Spleen (tissue), 7 donors: ENCODE results near the gene FOXP1.

ENCODE experiments used
- POLR2A ChIP-seq, 3 donors: fragments of 450-650 bp; IDR thresholded peaks; one replicate each; pipeline ENCODE4 v1.5.1; 2017; ENCODE audit warnings: antibody characterized with exemption in 3 of 3, mild to moderate bottlenecking in 1 of 3
- POLR2AphosphoS5 ChIP-seq, 3 donors: sonication (generic); formaldehyde crosslinking; IDR thresholded peaks; one replicate each; pipeline ENCODE4 v1.5.1; 2017; ENCODE audit warnings: antibody characterized with exemption in 3 of 3
- TF ChIP-seq, protein P1 (sequence below), 11 experiments: fragments of 200-600 bp in 7 of 11; fragments of 450-650 bp in 4 of 11; sonication (generic) in 4 of 11; IDR thresholded peaks in 8 of 11; conservative IDR thresholded peaks in 3 of 11; 1 replicate in 7 of 11; 2 replicates in 4 of 11; pipeline versions ENCODE4 v1.4.0 to v1.8.0; 2016 to 2021; ENCODE audit warnings: antibody characterized with exemption in 11 of 11, inconsistent platforms in 4 of 11, mild to moderate bottlenecking in 1 of 11
- donor health status: DM: no; HTN: no; CAD: no; lungs with moderate emphysema.
- donor health status: DM: no; HTN: no; CAD: no.
- donor health status: DM: no; HTN: no; CAD: no.

DNA sequence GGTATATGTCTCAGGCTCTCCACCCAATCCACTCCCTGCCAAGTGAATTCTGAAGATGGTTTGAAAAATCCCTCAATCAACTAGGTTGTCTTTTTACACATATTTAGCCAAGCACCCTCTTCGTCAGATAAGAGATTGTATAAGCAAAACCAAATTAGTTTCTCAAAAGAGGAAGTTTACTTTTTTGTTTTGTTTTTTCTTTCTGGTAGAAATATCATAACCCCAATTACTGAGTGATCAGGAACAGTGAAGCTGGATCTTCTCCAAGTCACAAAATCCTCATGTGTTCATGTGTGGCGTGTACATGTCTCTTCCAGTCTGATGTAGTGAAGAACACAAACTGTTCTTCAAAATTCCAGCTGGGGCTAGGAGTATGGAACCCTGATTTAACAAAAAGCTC, 180.6 kb downstream of the FOXP1 start:
- TF ChIP-seq, protein P1, sequence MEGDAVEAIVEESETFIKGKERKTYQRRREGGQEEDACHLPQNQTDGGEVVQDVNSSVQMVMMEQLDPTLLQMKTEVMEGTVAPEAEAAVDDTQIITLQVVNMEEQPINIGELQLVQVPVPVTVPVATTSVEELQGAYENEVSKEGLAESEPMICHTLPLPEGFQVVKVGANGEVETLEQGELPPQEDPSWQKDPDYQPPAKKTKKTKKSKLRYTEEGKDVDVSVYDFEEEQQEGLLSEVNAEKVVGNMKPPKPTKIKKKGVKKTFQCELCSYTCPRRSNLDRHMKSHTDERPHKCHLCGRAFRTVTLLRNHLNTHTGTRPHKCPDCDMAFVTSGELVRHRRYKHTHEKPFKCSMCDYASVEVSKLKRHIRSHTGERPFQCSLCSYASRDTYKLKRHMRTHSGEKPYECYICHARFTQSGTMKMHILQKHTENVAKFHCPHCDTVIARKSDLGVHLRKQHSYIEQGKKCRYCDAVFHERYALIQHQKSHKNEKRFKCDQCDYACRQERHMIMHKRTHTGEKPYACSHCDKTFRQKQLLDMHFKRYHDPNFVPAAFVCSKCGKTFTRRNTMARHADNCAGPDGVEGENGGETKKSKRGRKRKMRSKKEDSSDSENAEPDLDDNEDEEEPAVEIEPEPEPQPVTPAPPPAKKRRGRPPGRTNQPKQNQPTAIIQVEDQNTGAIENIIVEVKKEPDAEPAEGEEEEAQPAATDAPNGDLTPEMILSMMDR (IDR thresholded peaks at IDR 0.05 in 8 of 11, conservative IDR thresholded peaks at IDR 0.05 in 3 of 11): no peak
- TF ChIP-seq POLR2A (IDR thresholded peaks at IDR 0.05) (no peak), POLR2AphosphoS5 (IDR thresholded peaks at IDR 0.05) (no peak)
